ENCODE data around the gene CRNKL1. TPM values are rescaled to one million over a fixed set of nuclear protein-coding genes. Genes with fewer than 3 reads are reported as not detected.

Gene CRNKL1
- total RNA-seq, 8 experiments from 2014 or later: 21.7 to 31.5 (median 26.4) TPM

GRCh38 chr20:20038586-20038985 lies 13.7 kb downstream of the CRNKL1 start:
- H3K4me3 ChIP-seq: no peak overlapping the region
- 80 to 100% (median 96%) methylated on average over 1 to 5 of the region's 6 CpGs; no CpG with 5 or more reads in 2 of the 10 experiments for WGBS, 10 experiments
- H3K4me1 ChIP-seq (replicated peaks in 1 of 2): no peaks in the 10 kb centered on the region
- H3K27ac ChIP-seq: no peak overlapping the region
- no peak for ATAC-seq (replicated peaks in 6 of 8)
- in situ Hi-C loops (cut with MboI; ENCODE audit: low pct_unique_long_range_greater_than_20kb in 2 of 9, low sequenced_read_pairs in 9 of 9, unreplicated experiment in 9 of 9): no loop called here

DNA sequence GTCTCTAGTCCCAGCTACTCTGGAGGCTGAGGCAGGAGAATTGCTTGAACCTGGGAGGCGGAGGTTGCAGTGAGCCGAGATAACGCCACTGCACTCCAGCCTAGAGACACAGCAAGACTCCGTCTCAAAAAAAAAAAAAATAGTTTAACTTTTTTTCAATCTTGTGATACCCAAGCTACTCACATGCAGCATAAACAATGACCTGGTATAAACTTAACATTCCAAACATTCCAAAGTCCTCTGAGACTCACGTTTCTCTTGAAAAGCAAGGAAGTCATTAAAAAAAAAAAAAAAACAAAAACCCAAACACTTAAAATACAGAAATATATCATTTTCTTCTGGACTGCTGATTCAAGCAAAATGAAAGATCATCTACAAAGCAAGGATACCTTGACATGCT lies 14.3 kb downstream of the CRNKL1 start:
- no peak overlapping the region for H3K27ac ChIP-seq
- in situ Hi-C loops (cut with MboI; ENCODE audit: low pct_unique_long_range_greater_than_20kb in 2 of 9, low sequenced_read_pairs in 9 of 9, unreplicated experiment in 9 of 9): no loop called here
- no peak for ATAC-seq (replicated peaks in 6 of 8)
- no peak overlapping the region for H3K4me3 ChIP-seq
- WGBS, 10 experiments: 17 to 83% (median 69%) methylated on average over 1 to 5 of the region's 5 CpGs; no CpG with 5 or more reads in 1 of the 10 experiments
- H3K4me1 ChIP-seq (replicated peaks in 1 of 2): no peaks in the 10 kb centered on the region

GRCh38 chr20:20036756-20037155 lies 15.5 kb downstream of the CRNKL1 start:
- ATAC-seq (replicated peaks in 6 of 8): no peak
- WGBS, 10 experiments: 61 to 93% (median 86%) methylated on average over 1 to 3 of the region's 3 CpGs; no CpG with 5 or more reads in 2 of the 10 experiments
- H3K27ac ChIP-seq: no peak overlapping the region
- H3K4me3 ChIP-seq: no peak overlapping the region
- no peaks in the 10 kb centered on the region for H3K4me1 ChIP-seq (replicated peaks in 1 of 2)
- in situ Hi-C loops (cut with MboI; ENCODE audit: low pct_unique_long_range_greater_than_20kb in 2 of 9, low sequenced_read_pairs in 9 of 9, unreplicated experiment in 9 of 9): no loop called here

GRCh38 chr20:20034486-20034885 lies 17.8 kb downstream of the CRNKL1 start:
- WGBS, 10 experiments: 37 to 100% (median 90%) methylated on average over 1 to 4 of the region's 4 CpGs; no CpG with 5 or more reads in 1 of the 10 experiments

GRCh38 chr20:20031790-20032189 lies 20.5 kb downstream of the CRNKL1 start:
- Histone ChIP-seq H3K4me1 (replicated peaks in 1 of 2) (no peaks in the 10 kb centered on the region), H3K27ac (no peak overlapping the region), H3K4me3 (no peak overlapping the region)
- in situ Hi-C loops (cut with MboI; ENCODE audit: low pct_unique_long_range_greater_than_20kb in 2 of 9, low sequenced_read_pairs in 9 of 9, unreplicated experiment in 9 of 9): no loop called here
- WGBS, 10 experiments: 71 to 96% (median 87%) methylated on average over 1 to 5 of the region's 5 CpGs
- no peak for ATAC-seq (replicated peaks in 6 of 8)

More at GRCh38 chr20:20034486-20034885, 17.8 kb downstream of the CRNKL1 start:
- no peak overlapping the region for H3K4me3 ChIP-seq
- in situ Hi-C loops (cut with MboI; ENCODE audit: low pct_unique_long_range_greater_than_20kb in 2 of 9, low sequenced_read_pairs in 9 of 9, unreplicated experiment in 9 of 9): no loop called here
- H3K27ac ChIP-seq: no peak overlapping the region
- H3K4me1 ChIP-seq (replicated peaks in 1 of 2): no peaks in the 10 kb centered on the region
- no peak for ATAC-seq (replicated peaks in 6 of 8)

DNA sequence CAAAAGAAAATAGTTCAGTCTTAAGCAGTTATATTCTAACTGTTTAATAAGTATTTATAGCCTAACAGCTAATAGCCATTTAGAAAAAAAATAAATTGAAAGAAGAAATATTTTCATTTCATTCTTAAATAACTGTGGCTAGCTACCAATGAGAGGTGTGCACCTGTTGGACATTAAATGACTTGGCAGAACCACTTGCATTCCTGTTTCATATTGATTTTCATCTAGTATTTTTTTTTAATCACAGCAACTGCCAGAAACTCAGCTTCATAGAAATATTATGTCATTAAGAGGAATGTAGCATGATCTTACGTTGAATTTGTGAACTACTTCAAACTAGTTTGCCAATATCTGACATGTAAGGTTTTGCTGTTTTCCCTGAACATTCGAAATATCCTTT lies 25.0 kb downstream of the CRNKL1 start:
- 64 to 100% (median 100%) methylated on average over 1 to 2 of the region's 2 CpGs; no CpG with 5 or more reads in 1 of the 10 experiments for WGBS, 10 experiments
- Histone ChIP-seq H3K4me1 (replicated peaks in 1 of 2) (no peaks in the 10 kb centered on the region), H3K4me3 (no peak overlapping the region), H3K27ac (no peak overlapping the region)
- no peak for ATAC-seq (replicated peaks in 6 of 8)
- in situ Hi-C loops (cut with MboI; ENCODE audit: low pct_unique_long_range_greater_than_20kb in 2 of 9, low sequenced_read_pairs in 9 of 9, unreplicated experiment in 9 of 9): no loop called here

- Histone ChIP-seq H3K4me1 (replicated peaks in 1 of 2) (no peaks in the 10 kb centered on the region), H3K4me3 (no peak overlapping the region), H3K27ac (no peak overlapping the region)
- in situ Hi-C loops (cut with MboI; ENCODE audit: low pct_unique_long_range_greater_than_20kb in 2 of 9, low sequenced_read_pairs in 9 of 9, unreplicated experiment in 9 of 9): loop anchor here in 3 of 9 experiments (25.0 kb wide), 2 partner anchors 238 to 338 kb away; no protein-coding TSS in a partner anchor
- ATAC-seq (replicated peaks in 6 of 8): peak in 2 of 8 experiments; percentile 40 to 46
These were observed 27.3 kb downstream of the CRNKL1 start for GRCh38 chr20:20024942-20025341.

GRCh38 chr20:20023395-20023794 lies 28.9 kb downstream of the CRNKL1 start:
- no peak overlapping the region for H3K27ac ChIP-seq
- in situ Hi-C loops (cut with MboI; ENCODE audit: low pct_unique_long_range_greater_than_20kb in 2 of 9, low sequenced_read_pairs in 9 of 9, unreplicated experiment in 9 of 9): loop anchor here in 3 of 9 experiments (25.0 kb wide), 2 partner anchors 236 to 336 kb away; no protein-coding TSS in a partner anchor
- WGBS, 10 experiments: 100% methylated on average over 1 to 3 of the region's 3 CpGs; no CpG with 5 or more reads in 3 of the 10 experiments
- no peak for ATAC-seq (replicated peaks in 6 of 8)
- H3K4me3 ChIP-seq: no peak overlapping the region
- peaks cover 1 to 4% of the 10 kb centered on the region in 2 donors for H3K4me1 ChIP-seq (replicated peaks in 1 of 2)

- H3K27ac ChIP-seq: no peak overlapping the region
- no peak for ATAC-seq (replicated peaks in 6 of 8)
- in situ Hi-C loops (cut with MboI; ENCODE audit: low pct_unique_long_range_greater_than_20kb in 2 of 9, low sequenced_read_pairs in 9 of 9, unreplicated experiment in 9 of 9): loop anchor here in 3 of 9 experiments (25.0 kb wide), 2 partner anchors 235 to 335 kb away; no protein-coding TSS in a partner anchor
- no peak overlapping the region for H3K4me3 ChIP-seq
- peaks cover 5 to 8% of the 10 kb centered on the region in 2 donors for H3K4me1 ChIP-seq (replicated peaks in 1 of 2)
These were observed 29.8 kb downstream of the CRNKL1 start for GRCh38 chr20:20022498-20022897.

DNA sequence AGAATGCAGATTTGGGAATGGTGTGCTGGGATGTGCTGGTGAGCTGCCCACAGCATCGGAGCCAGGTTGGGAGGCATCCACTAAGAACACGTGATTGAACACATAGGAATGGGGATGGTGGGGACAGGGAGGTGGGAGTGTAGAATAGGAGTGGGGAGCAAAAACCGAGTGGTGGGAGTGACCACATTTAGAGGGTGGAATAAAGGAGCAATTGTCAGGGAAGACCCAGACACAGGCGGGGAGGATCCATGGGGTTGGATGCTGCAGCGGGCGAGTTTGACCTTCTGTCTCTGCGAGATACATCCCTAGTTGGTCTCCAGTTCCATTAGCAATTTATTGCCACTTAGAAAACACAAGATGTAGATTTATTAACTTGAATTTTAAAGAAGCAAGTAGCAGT lies 30.4 kb downstream of the CRNKL1 start:
- in situ Hi-C loops (cut with MboI; ENCODE audit: low pct_unique_long_range_greater_than_20kb in 2 of 9, low sequenced_read_pairs in 9 of 9, unreplicated experiment in 9 of 9): loop anchor here in 3 of 9 experiments (25.0 kb wide), 2 partner anchors 235 to 335 kb away; no protein-coding TSS in a partner anchor
- Histone ChIP-seq H3K27ac (no peak overlapping the region), H3K4me3 (no peak overlapping the region), H3K4me1 (replicated peaks in 1 of 2) (peaks cover 6 to 8% of the 10 kb centered on the region in 2 donors)
- no peak for ATAC-seq (replicated peaks in 6 of 8)
- WGBS, 10 experiments: 33 to 100% (median 82%) methylated on average over 1 to 6 of the region's 7 CpGs; no CpG with 5 or more reads in 2 of the 10 experiments

DNA sequence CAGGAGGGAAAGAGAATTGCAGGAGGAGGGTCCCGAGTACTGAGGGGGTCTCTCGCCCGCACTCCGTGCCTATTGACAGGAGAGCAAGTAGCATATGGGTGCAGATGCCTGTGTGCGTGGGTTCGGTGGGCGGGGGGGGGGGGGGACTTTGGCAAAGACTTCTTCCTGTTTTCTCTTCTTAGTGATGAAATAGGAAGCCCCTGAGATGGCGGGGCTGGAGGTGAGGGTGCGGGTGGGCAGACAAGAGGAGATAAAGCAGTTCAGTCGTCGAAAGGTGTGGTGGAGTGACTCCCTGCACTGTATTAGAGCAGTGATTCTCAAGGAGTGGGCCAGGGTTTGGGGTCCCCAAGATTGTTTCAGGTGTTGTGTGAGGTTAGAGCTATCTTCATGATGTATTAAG lies 31.4 kb downstream of the CRNKL1 start:
- Histone ChIP-seq H3K4me3 (no peak overlapping the region), H3K4me1 (replicated peaks in 1 of 2) (peaks cover 8 to 9% of the 10 kb centered on the region in 2 donors), H3K27ac (no peak overlapping the region)
- in situ Hi-C loops (cut with MboI; ENCODE audit: low pct_unique_long_range_greater_than_20kb in 2 of 9, low sequenced_read_pairs in 9 of 9, unreplicated experiment in 9 of 9): loop anchor here in 3 of 9 experiments (25.0 kb wide), 2 partner anchors 234 to 334 kb away; no protein-coding TSS in a partner anchor
- ATAC-seq (replicated peaks in 6 of 8): no peak
- 87 to 100% (median 90%) methylated on average over 2 to 5 of the region's 11 CpGs; no CpG with 5 or more reads in 7 of the 10 experiments for WGBS, 10 experiments

GRCh38 chr20:20019123-20019522 lies 33.1 kb downstream of the CRNKL1 start:
- 64 to 100% (median 80%) methylated on average over 1 to 2 of the region's 2 CpGs; no CpG with 5 or more reads in 5 of the 10 experiments for WGBS, 10 experiments
- in situ Hi-C loops (cut with MboI; ENCODE audit: low pct_unique_long_range_greater_than_20kb in 2 of 9, low sequenced_read_pairs in 9 of 9, unreplicated experiment in 9 of 9): loop anchor here in 3 of 9 experiments (25.0 kb wide), 2 partner anchors 232 to 332 kb away; no protein-coding TSS in a partner anchor
- no peak for ATAC-seq (replicated peaks in 6 of 8)
- Histone ChIP-seq H3K4me3 (no peak overlapping the region), H3K4me1 (replicated peaks in 1 of 2) (peaks cover 8 to 9% of the 10 kb centered on the region in 2 donors), H3K27ac (no peak overlapping the region)

DNA sequence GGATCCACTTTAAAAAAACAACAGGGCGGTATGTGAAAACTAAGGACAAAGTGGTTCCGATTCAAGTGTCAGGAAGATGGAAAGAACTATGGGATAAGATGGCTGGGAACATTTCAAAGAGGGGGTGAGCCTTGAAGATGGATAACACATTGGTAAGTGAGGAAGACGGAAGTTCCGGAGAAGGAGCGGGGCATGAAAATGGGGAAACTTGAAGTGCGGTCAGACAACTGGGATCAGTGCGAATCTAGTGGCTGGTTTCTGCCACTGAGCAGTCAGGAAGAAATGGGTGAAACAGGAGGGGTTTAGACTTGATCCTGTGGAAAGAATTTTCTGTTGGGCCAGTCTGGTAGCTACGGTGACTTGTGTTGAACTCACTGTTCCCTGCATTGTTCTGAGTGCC lies 33.9 kb downstream of the CRNKL1 start:
- ATAC-seq (replicated peaks in 6 of 8): no peak
- Histone ChIP-seq H3K4me3 (peak overlapping the region; percentile 58 to 99 (median 76)), H3K4me1 (replicated peaks in 1 of 2) (peaks cover 8 to 9% of the 10 kb centered on the region in 2 donors), H3K27ac (no peak overlapping the region)
- in situ Hi-C loops (cut with MboI; ENCODE audit: low pct_unique_long_range_greater_than_20kb in 2 of 9, low sequenced_read_pairs in 9 of 9, unreplicated experiment in 9 of 9): loop anchor here in 3 of 9 experiments (25.0 kb wide), 2 partner anchors 231 to 331 kb away; no protein-coding TSS in a partner anchor
- 63 to 100% (median 84%) methylated on average over 1 to 8 of the region's 8 CpGs; no CpG with 5 or more reads in 1 of the 10 experiments for WGBS, 10 experiments

- peak overlapping the region; percentile 58 to 99 (median 76) for H3K4me3 ChIP-seq
- in situ Hi-C loops (cut with MboI; ENCODE audit: low pct_unique_long_range_greater_than_20kb in 2 of 9, low sequenced_read_pairs in 9 of 9, unreplicated experiment in 9 of 9): loop anchor here in 3 of 9 experiments (25.0 kb wide), 2 partner anchors 231 to 331 kb away; no protein-coding TSS in a partner anchor
- WGBS, 10 experiments: 0 to 11% (median 0%) methylated on average over 1 to 6 of the region's 17 CpGs; no CpG with 5 or more reads in 3 of the 10 experiments
- H3K27ac ChIP-seq: peak overlapping the region; percentile 71 to 90
- peaks cover 8 to 9% of the 10 kb centered on the region in 2 donors for H3K4me1 ChIP-seq (replicated peaks in 1 of 2)
- peak in 2 of 8 experiments; percentile 3 to 5 for ATAC-seq (replicated peaks in 6 of 8)
These were observed 34.5 kb downstream of the CRNKL1 start for GRCh38 chr20:20017844-20018185.
